ENCODE results near the gene LTN1.

The LTN1 gene

DNA sequence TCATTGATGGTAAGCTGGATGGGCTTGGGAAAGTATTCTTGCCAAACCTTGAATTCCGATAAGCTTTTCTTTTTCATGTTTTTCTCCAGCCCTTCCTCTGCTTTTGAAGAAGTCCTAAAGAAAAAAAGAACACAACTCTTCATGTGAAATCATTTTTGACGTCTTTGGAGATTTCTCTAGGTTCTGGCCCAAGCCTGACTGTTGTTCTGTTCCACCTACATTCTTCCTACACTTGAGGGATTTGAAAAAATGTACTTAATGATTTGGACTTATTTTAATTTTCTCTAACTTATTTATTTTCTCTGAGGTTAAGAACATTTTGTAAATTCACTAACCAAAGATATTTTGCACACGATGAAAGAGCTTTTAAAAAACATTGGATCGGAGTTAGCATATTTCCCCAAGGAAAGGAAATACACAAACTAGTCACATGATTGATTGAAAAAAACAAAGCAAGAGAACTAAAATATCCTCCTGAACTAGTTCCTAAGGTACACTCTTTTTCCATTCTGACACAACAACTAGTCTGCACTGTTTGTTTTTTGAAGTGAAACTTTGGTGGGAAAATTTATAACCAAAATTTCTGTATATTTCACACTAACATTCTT, 82.3 kb downstream of the LTN1 start:
- no peaks in the 10 kb centered on the region for H3K36me3 ChIP-seq (ENCODE audit: control insufficient read depth, insufficient read depth, low read length)
- no peaks in the 10 kb centered on the region for H3K27me3 ChIP-seq (replicated peaks; ENCODE audit: control insufficient read depth, insufficient read depth, low read length, poor library complexity, severe bottlenecking)
- no peak overlapping the region for H3K4me3 ChIP-seq (ENCODE audit: insufficient read depth, low read depth, low read length, poor library complexity, severe bottlenecking)
- no peak overlapping the region for H3K27ac ChIP-seq (ENCODE audit: insufficient read depth, low read length, poor library complexity, severe bottlenecking)
- DNase-seq, result no peak
- no peaks in the 10 kb centered on the region for H3K4me1 ChIP-seq (ENCODE audit: control insufficient read depth, insufficient read depth, low read length, poor library complexity, severe bottlenecking)
- H3K9me3 ChIP-seq (ENCODE audit: control insufficient read depth, low read length), result no peaks in the 10 kb centered on the region

DNA sequence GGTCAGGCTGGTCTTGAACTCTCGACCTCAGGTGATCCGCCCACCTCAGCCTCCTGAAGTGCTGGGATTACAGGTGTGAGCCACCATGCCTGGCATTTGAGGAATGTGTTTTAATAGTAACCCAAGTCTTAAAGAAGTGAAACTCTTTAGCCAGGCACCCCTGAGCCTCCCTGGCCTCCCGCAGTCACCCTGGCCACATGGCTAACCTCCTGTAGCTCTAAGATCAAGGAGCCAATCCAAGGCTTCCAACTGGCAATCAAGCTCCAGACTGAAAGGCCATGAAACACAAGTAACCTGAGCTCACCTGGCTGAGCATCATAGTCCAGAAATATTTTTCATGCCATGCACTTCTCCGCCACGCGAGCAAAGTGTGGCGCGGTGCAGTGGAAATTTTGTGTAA, 84.3 kb downstream of the LTN1 start:
- H3K9me3 ChIP-seq (ENCODE audit: control insufficient read depth, low read length), result no peaks in the 10 kb centered on the region
- no peak overlapping the region for H3K27ac ChIP-seq (ENCODE audit: insufficient read depth, low read length, poor library complexity, severe bottlenecking)
- DNase-seq, result no peak
- no peak overlapping the region for H3K4me3 ChIP-seq (ENCODE audit: insufficient read depth, low read depth, low read length, poor library complexity, severe bottlenecking)
- no peaks in the 10 kb centered on the region for H3K4me1 ChIP-seq (ENCODE audit: control insufficient read depth, insufficient read depth, low read length, poor library complexity, severe bottlenecking)
- no peaks in the 10 kb centered on the region for H3K27me3 ChIP-seq (replicated peaks; ENCODE audit: control insufficient read depth, insufficient read depth, low read length, poor library complexity, severe bottlenecking)
- H3K36me3 ChIP-seq (ENCODE audit: control insufficient read depth, insufficient read depth, low read length), result no peaks in the 10 kb centered on the region

GRCh38 chr21:28906841-28907240, 85.8 kb downstream of the LTN1 start:
- H3K27ac ChIP-seq (ENCODE audit: insufficient read depth, low read length, poor library complexity, severe bottlenecking), result no peak overlapping the region
- no peaks in the 10 kb centered on the region for H3K36me3 ChIP-seq (ENCODE audit: control insufficient read depth, insufficient read depth, low read length)
- H3K27me3 ChIP-seq (replicated peaks; ENCODE audit: control insufficient read depth, insufficient read depth, low read length, poor library complexity, severe bottlenecking), result no peaks in the 10 kb centered on the region
- H3K9me3 ChIP-seq (ENCODE audit: control insufficient read depth, low read length), result no peaks in the 10 kb centered on the region
- H3K4me3 ChIP-seq (ENCODE audit: insufficient read depth, low read depth, low read length, poor library complexity, severe bottlenecking), result no peak overlapping the region
- DNase-seq, result no peak
- no peaks in the 10 kb centered on the region for H3K4me1 ChIP-seq (ENCODE audit: control insufficient read depth, insufficient read depth, low read length, poor library complexity, severe bottlenecking)

DNA sequence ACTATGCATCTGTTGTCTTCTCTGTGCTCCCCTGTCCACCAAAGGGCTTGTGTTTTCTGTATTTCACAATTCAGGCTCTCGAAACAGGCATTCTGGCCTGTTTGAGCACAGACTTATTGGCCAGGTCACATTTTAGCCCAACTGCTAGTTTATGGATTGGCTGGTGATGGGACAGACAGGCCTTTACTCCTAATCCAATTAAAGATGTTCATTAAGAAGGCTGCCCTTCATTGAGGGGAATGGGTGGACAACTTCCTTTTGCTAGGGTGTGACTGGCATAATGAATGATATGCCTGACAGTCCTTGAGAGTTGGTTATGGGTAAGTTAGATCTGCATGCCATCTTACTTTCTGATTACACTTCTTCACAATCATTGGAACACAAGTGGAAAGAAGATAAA, 86.4 kb downstream of the LTN1 start:
- Histone ChIP-seq H3K4me1 (ENCODE audit: control insufficient read depth, insufficient read depth, low read length, poor library complexity, severe bottlenecking) (no peaks in the 10 kb centered on the region), H3K4me3 (ENCODE audit: insufficient read depth, low read depth, low read length, poor library complexity, severe bottlenecking) (no peak overlapping the region), H3K27ac (ENCODE audit: insufficient read depth, low read length, poor library complexity, severe bottlenecking) (no peak overlapping the region), H3K36me3 (ENCODE audit: control insufficient read depth, insufficient read depth, low read length) (no peaks in the 10 kb centered on the region), H3K27me3 (replicated peaks; ENCODE audit: control insufficient read depth, insufficient read depth, low read length, poor library complexity, severe bottlenecking) (no peaks in the 10 kb centered on the region), H3K9me3 (ENCODE audit: control insufficient read depth, low read length) (no peaks in the 10 kb centered on the region)
- no peak for DNase-seq

DNA sequence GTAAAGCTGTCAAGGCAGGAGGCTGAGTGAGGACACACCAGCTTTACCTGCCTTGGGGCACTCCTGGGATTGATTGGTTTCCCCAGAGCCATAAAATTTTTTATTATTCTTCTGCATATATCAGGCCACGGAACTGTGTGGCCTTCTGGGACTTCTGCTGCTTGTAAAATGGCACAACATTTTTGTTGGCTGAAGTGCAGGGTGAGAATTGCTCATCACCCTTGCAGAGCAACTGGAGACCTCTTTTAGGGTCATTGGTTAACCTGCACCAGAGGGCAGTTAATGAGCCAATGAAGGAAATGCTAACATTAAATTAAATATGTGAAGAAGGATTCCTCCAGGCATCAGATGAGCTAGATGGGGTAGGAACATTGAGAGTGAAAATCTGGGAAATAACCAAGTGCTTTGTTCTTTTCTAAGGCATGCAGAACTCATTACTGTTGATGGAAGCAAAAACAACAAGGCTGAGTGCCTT, 87.7 kb downstream of the LTN1 start:
- no peaks in the 10 kb centered on the region for H3K4me1 ChIP-seq (ENCODE audit: control insufficient read depth, insufficient read depth, low read length, poor library complexity, severe bottlenecking)
- H3K9me3 ChIP-seq (ENCODE audit: control insufficient read depth, low read length), result no peaks in the 10 kb centered on the region
- no peak for DNase-seq
- no peak overlapping the region for H3K4me3 ChIP-seq (ENCODE audit: insufficient read depth, low read depth, low read length, poor library complexity, severe bottlenecking)
- H3K36me3 ChIP-seq (ENCODE audit: control insufficient read depth, insufficient read depth, low read length), result no peaks in the 10 kb centered on the region
- H3K27me3 ChIP-seq (replicated peaks; ENCODE audit: control insufficient read depth, insufficient read depth, low read length, poor library complexity, severe bottlenecking), result no peaks in the 10 kb centered on the region
- H3K27ac ChIP-seq (ENCODE audit: insufficient read depth, low read length, poor library complexity, severe bottlenecking), result no peak overlapping the region

DNA sequence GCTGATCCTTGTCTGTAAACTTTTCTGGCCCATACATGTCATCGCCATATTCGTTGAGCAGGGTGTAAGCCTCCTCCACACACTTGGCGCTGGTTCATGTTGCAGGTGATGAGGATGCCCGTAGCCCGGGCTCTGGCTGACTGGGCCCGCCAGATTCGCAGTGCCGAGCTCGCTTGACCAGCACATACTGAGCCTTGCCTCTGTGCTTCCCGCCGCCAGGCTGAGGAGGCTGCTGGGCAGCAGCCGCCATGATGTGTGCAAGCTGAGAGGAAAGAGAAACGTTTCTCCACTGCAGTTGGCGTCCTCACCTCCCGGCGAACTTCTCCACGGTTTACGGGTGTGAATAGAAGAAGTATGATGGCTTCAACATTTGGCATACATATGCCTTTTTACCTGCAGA, 89.2 kb downstream of the LTN1 start:
- Histone ChIP-seq H3K36me3 (ENCODE audit: control insufficient read depth, insufficient read depth, low read length) (no peaks in the 10 kb centered on the region), H3K27me3 (replicated peaks; ENCODE audit: control insufficient read depth, insufficient read depth, low read length, poor library complexity, severe bottlenecking) (no peaks in the 10 kb centered on the region), H3K4me3 (ENCODE audit: insufficient read depth, low read depth, low read length, poor library complexity, severe bottlenecking) (no peak overlapping the region), H3K9me3 (ENCODE audit: control insufficient read depth, low read length) (no peaks in the 10 kb centered on the region), H3K27ac (ENCODE audit: insufficient read depth, low read length, poor library complexity, severe bottlenecking) (no peak overlapping the region), H3K4me1 (ENCODE audit: control insufficient read depth, insufficient read depth, low read length, poor library complexity, severe bottlenecking) (no peaks in the 10 kb centered on the region)
- no peak for DNase-seq

- DNase-seq, result no peak
- H3K4me3 ChIP-seq (ENCODE audit: insufficient read depth, low read depth, low read length, poor library complexity, severe bottlenecking), result no peak overlapping the region
- H3K27me3 ChIP-seq (replicated peaks; ENCODE audit: control insufficient read depth, insufficient read depth, low read length, poor library complexity, severe bottlenecking), result no peaks in the 10 kb centered on the region
- no peak overlapping the region for H3K27ac ChIP-seq (ENCODE audit: insufficient read depth, low read length, poor library complexity, severe bottlenecking)
- H3K9me3 ChIP-seq (ENCODE audit: control insufficient read depth, low read length), result no peaks in the 10 kb centered on the region
- H3K36me3 ChIP-seq (ENCODE audit: control insufficient read depth, insufficient read depth, low read length), result no peaks in the 10 kb centered on the region
- no peaks in the 10 kb centered on the region for H3K4me1 ChIP-seq (ENCODE audit: control insufficient read depth, insufficient read depth, low read length, poor library complexity, severe bottlenecking)
Measured at GRCh38 chr21:28900481-28900880, 92.2 kb downstream of the LTN1 start.

DNA sequence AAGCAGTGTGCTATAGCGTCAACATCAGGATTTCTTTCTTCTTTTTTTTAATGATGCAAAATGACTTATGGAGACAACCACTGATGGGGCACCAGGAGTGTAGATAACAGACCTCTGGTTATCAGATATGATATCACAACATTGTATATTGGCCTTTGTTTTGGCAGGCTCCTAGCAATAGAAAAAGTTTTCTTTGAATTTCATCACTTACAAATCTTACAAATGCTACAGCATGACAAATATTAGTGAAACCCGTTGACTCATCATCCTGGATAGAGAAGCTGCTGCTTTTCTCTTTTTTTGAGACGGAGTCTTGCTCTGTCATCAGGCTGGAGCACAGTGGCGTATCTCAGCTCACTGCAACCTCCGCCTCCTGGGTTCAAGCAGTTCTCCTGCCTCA, 92.9 kb downstream of the LTN1 start:
- Histone ChIP-seq H3K4me1 (ENCODE audit: control insufficient read depth, insufficient read depth, low read length, poor library complexity, severe bottlenecking) (no peaks in the 10 kb centered on the region), H3K36me3 (ENCODE audit: control insufficient read depth, insufficient read depth, low read length) (no peaks in the 10 kb centered on the region), H3K27ac (ENCODE audit: insufficient read depth, low read length, poor library complexity, severe bottlenecking) (no peak overlapping the region), H3K4me3 (ENCODE audit: insufficient read depth, low read depth, low read length, poor library complexity, severe bottlenecking) (no peak overlapping the region), H3K9me3 (ENCODE audit: control insufficient read depth, low read length) (no peaks in the 10 kb centered on the region), H3K27me3 (replicated peaks; ENCODE audit: control insufficient read depth, insufficient read depth, low read length, poor library complexity, severe bottlenecking) (no peaks in the 10 kb centered on the region)
- DNase-seq, result no peak

- Histone ChIP-seq H3K9me3 (ENCODE audit: control insufficient read depth, low read length) (no peaks in the 10 kb centered on the region), H3K36me3 (ENCODE audit: control insufficient read depth, insufficient read depth, low read length) (no peaks in the 10 kb centered on the region), H3K27ac (ENCODE audit: insufficient read depth, low read length, poor library complexity, severe bottlenecking) (no peak overlapping the region), H3K4me3 (ENCODE audit: insufficient read depth, low read depth, low read length, poor library complexity, severe bottlenecking) (no peak overlapping the region), H3K27me3 (replicated peaks; ENCODE audit: control insufficient read depth, insufficient read depth, low read length, poor library complexity, severe bottlenecking) (no peaks in the 10 kb centered on the region), H3K4me1 (ENCODE audit: control insufficient read depth, insufficient read depth, low read length, poor library complexity, severe bottlenecking) (no peaks in the 10 kb centered on the region)
- DNase-seq, result no peak
Measured at GRCh38 chr21:28899220-28899619, 93.5 kb downstream of the LTN1 start.

GRCh38 chr21:28893687-28894086, 99.0 kb downstream of the LTN1 start:
- H3K27ac ChIP-seq (ENCODE audit: insufficient read depth, low read length, poor library complexity, severe bottlenecking), result no peak overlapping the region
- no peak for DNase-seq
- no peak overlapping the region for H3K4me3 ChIP-seq (ENCODE audit: insufficient read depth, low read depth, low read length, poor library complexity, severe bottlenecking)
- no peaks in the 10 kb centered on the region for H3K27me3 ChIP-seq (replicated peaks; ENCODE audit: control insufficient read depth, insufficient read depth, low read length, poor library complexity, severe bottlenecking)
- no peaks in the 10 kb centered on the region for H3K4me1 ChIP-seq (ENCODE audit: control insufficient read depth, insufficient read depth, low read length, poor library complexity, severe bottlenecking)
- no peaks in the 10 kb centered on the region for H3K9me3 ChIP-seq (ENCODE audit: control insufficient read depth, low read length)
- H3K36me3 ChIP-seq (ENCODE audit: control insufficient read depth, insufficient read depth, low read length), result no peaks in the 10 kb centered on the region

Data from effector memory CD4-positive, alpha-beta T cell (primary cell).